Lower lobe of right lung (tissue), 2 donors: ENCODE results near the gene MTCH1. TPM values are rescaled to one million over a fixed set of nuclear protein-coding genes. Genes with fewer than 3 reads are reported as not detected.
A peak's percentile ranks its signal among the peaks of the same experiment; 100 is the strongest.

Source experiments
- ATAC-seq, 2 donors: fragments of 200-7000 bp; cut with Tn5 transposase; one replicate each; pipeline ENCODE4 v1.9.1; 2020 to 2022; ENCODE audit warnings: mild to moderate bottlenecking in 2 of 2, moderate library complexity in 2 of 2
- DNase-seq: peaks from one replicate; pipeline ENCODE4 v3.0.0-alpha.2; 2020
- H3K27ac ChIP-seq: fragments of 200-600 bp; one replicate; pipeline ENCODE4 v1.8.0; 2022
- H3K27me3 ChIP-seq: fragments of 200-600 bp; one replicate; pipeline ENCODE4 v1.8.0; 2022; ENCODE audit warnings: low read depth
- H3K36me3 ChIP-seq: fragments of 200-600 bp; one replicate; pipeline ENCODE4 v1.8.0; 2022; ENCODE audit warnings: mild to moderate bottlenecking
- H3K4me1 ChIP-seq: fragments of 200-600 bp; one replicate; pipeline ENCODE4 v1.8.0; 2022
- H3K4me3 ChIP-seq: fragments of 200-600 bp; one replicate; pipeline ENCODE4 v1.8.0; 2022; ENCODE audit warnings: mild to moderate bottlenecking
- H3K9me3 ChIP-seq: fragments of 200-600 bp; one replicate; pipeline ENCODE4 v1.8.0; 2022
- CTCF ChIP-seq: fragments of 200-600 bp; IDR thresholded peaks from one replicate; pipeline ENCODE4 v1.8.0; 2022; ENCODE audit warnings: antibody characterized with exemption, mild to moderate bottlenecking
- intact Hi-C: fragments of 100-400 bp; cut with DNase I; formaldehyde crosslinking; loops from one replicate; pipeline ENCODE4 v1.11.0; 2022
- total RNA-seq: library from RNA; stranded (reverse); fragmentation: NEBNext Ultra II Directional; extraction: Animal tissue kit (Norgen Biotek cat#: 25700); gene quantifications from one replicate; pipeline ENCODE4 v1.2.1, GENCODE V29; 2021
- donor health status: DM: no; HTN: yes; CAD: no; lungs with severe emphysema.

The MTCH1 gene
- total RNA-seq, 1 donor from 2014 or later: 194 TPM

- peak overlapping the region; percentile 41 for H3K27ac ChIP-seq
- no peak for DNase-seq
- no peaks in the 10 kb centered on the region for H3K27me3 ChIP-seq
- no peak overlapping the region for H3K4me3 ChIP-seq
- H3K9me3 ChIP-seq: no peaks in the 10 kb centered on the region
- TF ChIP-seq CTCF: no peak
- peaks cover 20% of the 10 kb centered on the region for H3K4me1 ChIP-seq
- peaks cover 36% of the 10 kb centered on the region for H3K36me3 ChIP-seq
- intact Hi-C loops: no loop called here
- no peak for ATAC-seq
These were observed 33.1 kb upstream of the MTCH1 start for GRCh38 chr6:37019065-37019450.

- Histone ChIP-seq H3K4me3 (no peak overlapping the region), H3K36me3 (peaks cover 42% of the 10 kb centered on the region), H3K9me3 (no peaks in the 10 kb centered on the region), H3K27ac (peak overlapping the region; percentile 41), H3K27me3 (no peaks in the 10 kb centered on the region), H3K4me1 (peaks cover 20% of the 10 kb centered on the region)
- TF ChIP-seq CTCF: peak; percentile 91
- peak; percentile 91 for DNase-seq
- intact Hi-C loops: no loop called here
- peak; percentile 95 to 96 for ATAC-seq
These were observed 32.4 kb upstream of the MTCH1 start for GRCh38 chr6:37018198-37019064.

- Histone ChIP-seq H3K36me3 (peaks cover 46% of the 10 kb centered on the region), H3K9me3 (no peaks in the 10 kb centered on the region), H3K4me1 (peaks cover 20% of the 10 kb centered on the region), H3K4me3 (no peak overlapping the region), H3K27ac (no peak overlapping the region), H3K27me3 (no peaks in the 10 kb centered on the region)
- no peak for TF ChIP-seq CTCF
- no peak for DNase-seq
- ATAC-seq: peak in 1 of 2 donors; percentile 3
- intact Hi-C loops: no loop called here
These were observed 31.7 kb upstream of the MTCH1 start for GRCh38 chr6:37017606-37018197.

GRCh38 chr6:37016995-37017394 is 31.0 kb upstream of the MTCH1 start:
- no peak for ATAC-seq
- intact Hi-C loops: no loop called here
- Histone ChIP-seq H3K4me3 (no peak overlapping the region), H3K27me3 (no peaks in the 10 kb centered on the region), H3K27ac (no peak overlapping the region), H3K4me1 (peaks cover 20% of the 10 kb centered on the region), H3K36me3 (peaks cover 46% of the 10 kb centered on the region), H3K9me3 (no peaks in the 10 kb centered on the region)
- DNase-seq: peak; percentile 1
- no peak for TF ChIP-seq CTCF

GRCh38 chr6:37015532-37015931 is 29.5 kb upstream of the MTCH1 start:
- intact Hi-C loops: no loop called here

More at GRCh38 chr6:37015532-37015931, 29.5 kb upstream of the MTCH1 start:
- Histone ChIP-seq H3K4me3 (no peak overlapping the region), H3K4me1 (peaks cover 20% of the 10 kb centered on the region), H3K27ac (no peak overlapping the region), H3K9me3 (no peaks in the 10 kb centered on the region), H3K27me3 (no peaks in the 10 kb centered on the region), H3K36me3 (peaks cover 54% of the 10 kb centered on the region)
- DNase-seq: no peak
- TF ChIP-seq CTCF: no peak
- no peak for ATAC-seq
